Ishikawa (cell line): Measurements from ENCODE around the gene CSTPP1.

ENCODE experiments used
- CEBPB ChIP-seq: IDR thresholded peaks from 2 replicates; pipeline ENCODE4 v1.6.1; 2012
- EGR1 ChIP-seq: IDR thresholded peaks from 2 replicates; pipeline ENCODE4 v1.6.1; 2012
- EP300 ChIP-seq: IDR thresholded peaks from 2 replicates; pipeline ENCODE4 v1.6.1; 2012; ENCODE audit warnings: borderline replicate concordance
- FOXM1 ChIP-seq: IDR thresholded peaks from 2 replicates; pipeline ENCODE4 v1.6.1; 2012; ENCODE audit warnings: low read depth, borderline replicate concordance
- RAD21 ChIP-seq: IDR thresholded peaks from 2 replicates; pipeline ENCODE4 v1.6.1; 2012; ENCODE audit warnings: low read depth
- TAF1 ChIP-seq: IDR thresholded peaks from 2 replicates; pipeline ENCODE4 v1.6.1; 2012; ENCODE audit warnings: low read depth, mild to moderate bottlenecking
- YY1 ChIP-seq: IDR thresholded peaks from 2 replicates; pipeline ENCODE4 v1.6.1; 2012; ENCODE audit warnings: low read depth
- TF ChIP-seq, protein P1 (sequence below): IDR thresholded peaks from 2 replicates; pipeline ENCODE4 v1.6.1; 2012

DNA sequence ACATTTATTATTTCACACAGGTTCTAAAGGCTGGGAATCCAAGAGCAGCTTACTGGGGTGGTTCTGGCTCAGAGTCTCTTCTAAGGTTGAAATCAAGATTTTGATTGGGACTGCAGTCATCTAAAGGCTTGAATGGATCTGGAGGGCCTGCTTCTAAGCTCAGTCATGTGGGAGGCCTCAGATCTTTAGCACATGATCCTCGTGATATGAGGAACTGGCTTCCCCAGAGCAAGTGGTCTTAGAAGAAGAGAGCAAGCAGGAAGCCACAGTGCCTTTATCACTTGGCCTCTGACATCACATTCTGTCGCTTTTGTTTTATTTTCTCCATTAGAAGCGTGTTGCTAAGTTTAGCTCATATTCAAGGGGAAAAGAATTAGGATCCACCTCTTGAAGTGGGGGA, 151.2 kb downstream of the CSTPP1 start:
- TF ChIP-seq RAD21 (no peak), TAF1 (no peak), EP300 (no peak), CEBPB (no peak), YY1 (no peak), FOXM1 (no peak), EGR1 (no peak)
- TF ChIP-seq, protein P1, sequence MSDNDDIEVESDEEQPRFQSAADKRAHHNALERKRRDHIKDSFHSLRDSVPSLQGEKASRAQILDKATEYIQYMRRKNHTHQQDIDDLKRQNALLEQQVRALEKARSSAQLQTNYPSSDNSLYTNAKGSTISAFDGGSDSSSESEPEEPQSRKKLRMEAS = no peak
